Measurements from ENCODE around the gene LTA4H.

LTA4H gene

DNA sequence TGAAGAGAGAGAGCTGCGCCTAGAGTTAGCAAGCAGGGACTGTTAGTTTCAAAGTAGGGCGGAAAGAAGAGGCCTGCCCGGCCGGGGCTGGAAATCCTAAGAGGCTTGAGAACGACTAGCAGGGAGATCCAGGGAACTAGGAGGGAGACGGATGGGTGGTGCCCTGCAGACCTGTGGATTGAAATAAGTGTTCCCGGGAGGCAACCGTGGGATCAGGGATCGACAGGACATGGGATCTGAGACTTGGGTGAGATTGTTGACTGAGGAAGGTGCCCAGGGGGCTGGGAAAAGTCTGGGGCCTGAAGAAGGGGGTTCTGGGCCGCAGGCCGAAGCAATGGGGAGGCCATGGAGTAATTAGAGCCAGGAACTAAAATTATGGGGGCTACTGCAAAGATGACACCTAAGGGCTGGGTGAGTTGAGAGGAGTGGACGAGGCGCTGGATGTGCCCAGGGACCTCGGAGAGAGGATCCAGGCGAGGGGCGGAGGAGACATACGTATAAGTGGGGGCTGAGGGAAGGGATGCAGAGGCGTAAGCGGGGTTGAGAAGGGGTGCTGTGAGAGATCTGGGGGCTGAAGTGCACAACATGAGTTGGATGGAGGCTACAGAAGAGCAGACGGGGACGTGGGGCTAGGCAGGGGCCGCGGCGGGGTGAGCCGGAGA is 635 bp downstream of the LTA4H start:
- DNase-seq (ENCODE audit: low spot score): peak; percentile 62

DNA sequence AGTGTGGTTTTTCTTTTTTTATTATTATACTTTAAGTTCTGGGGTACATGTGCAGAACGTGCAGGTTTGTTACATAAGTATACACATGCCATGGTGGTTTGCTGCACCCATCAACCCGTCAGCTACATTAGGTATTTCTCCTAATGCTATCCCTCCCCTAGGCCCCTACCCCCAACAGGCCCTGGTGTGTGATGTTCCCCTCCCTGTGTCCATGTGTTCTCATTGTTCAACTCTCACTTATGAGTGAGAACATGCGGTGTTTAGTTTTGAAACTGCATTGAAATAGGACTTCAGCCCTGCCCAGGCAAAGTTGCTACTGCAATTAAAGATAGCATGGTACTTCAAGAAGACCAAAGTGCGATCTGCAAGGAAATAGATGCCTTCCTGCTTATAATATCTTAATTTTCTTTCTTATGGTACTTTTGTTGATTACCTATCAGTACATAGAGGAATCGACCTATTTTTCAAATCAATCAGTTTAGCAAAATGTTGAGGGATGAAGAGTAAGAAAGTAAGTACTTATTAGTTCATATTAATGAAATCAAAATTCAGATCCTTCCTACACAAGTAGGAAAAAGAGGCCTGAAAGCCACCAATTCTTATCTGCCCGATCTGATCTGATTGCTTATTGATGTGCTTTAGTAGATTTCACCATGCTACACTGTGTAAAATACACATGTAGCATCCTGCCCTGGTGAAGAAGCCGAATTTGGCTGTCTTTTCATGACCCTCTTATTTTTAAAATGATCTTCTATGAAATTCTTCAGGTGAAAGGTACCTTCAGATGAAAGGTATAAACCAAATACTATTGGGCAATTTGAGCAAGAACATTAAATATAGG is 1.6 kb downstream of the LTA4H start:
- no peak for DNase-seq (ENCODE audit: low spot score)

DNA sequence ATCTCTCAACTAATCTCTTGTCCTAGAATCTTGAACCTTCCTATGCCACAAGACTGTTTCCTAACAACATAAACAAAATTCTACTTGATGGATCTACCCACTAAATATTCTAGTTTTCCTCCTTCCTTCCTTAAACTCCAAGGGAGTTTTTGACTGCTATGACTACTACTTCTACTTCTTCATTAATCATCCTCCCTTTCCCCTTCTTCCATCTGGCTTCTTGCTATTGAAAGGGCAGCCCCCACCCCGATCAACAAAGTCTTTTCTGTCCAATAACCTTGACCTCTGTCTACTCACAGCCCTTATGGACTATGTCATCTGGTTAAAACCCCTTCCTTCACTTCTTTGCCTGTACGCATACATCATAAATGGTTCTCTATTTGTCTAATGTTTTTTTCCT is 5.6 kb downstream of the LTA4H start:
- no peak for DNase-seq (ENCODE audit: low spot score)

DNA sequence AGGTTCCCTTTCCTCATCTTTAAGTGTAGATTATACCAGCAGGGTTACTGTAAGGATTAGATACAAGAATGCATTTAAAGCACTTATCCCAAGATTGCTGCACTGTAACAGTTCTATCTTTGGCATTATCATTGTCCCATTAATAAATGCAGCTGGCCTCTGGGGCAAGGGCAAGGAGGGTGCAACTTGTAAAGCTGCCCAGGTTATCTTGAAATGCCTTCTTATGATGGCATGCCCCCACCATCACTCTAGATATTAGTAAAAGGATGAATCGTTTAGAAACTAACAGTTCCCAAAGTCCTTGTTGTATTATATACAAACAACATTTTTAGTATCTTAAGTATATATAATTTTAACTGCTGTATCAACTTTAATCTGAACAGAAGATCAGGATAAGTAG is 6.8 kb downstream of the LTA4H start:
- no peak for DNase-seq (ENCODE audit: low spot score)

DNA sequence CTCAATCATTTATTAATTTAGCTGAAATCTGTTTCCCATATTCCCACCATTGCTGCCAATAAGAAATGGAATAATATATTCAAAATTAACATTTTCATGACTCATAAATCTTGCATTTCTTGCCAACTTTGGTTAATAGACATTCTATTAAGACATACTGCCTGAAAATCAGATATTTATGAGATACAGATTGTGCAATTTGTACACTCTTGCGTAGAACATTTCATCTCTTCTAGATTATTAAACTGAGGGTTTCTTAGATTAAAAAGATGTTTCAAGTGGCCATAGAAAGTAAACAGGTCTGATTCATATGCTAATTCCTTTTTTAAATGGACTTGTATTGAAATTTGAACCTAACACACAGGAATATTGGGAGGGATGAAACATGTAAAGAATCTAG is 9.1 kb downstream of the LTA4H start:
- DNase-seq (ENCODE audit: low spot score): no peak

DNA sequence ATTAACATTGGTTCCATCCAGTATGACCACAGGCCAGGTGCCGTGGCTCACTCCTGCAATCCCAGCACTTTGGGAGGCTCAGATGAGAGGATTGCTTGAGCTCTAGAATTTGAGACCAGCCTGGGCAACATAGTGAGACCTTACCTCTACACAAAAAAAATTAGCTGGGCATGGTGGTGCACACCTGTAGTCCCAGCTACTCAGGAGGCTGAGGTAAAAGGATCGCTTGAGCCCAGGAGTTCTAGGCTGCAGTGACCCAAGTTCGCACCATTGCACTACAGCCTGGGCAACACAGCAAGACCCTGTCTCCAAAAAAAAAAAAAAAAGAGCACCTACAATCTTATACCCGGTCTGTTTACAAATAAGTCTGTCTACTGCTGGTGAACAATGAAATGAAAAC is 9.9 kb downstream of the LTA4H start:
- no peak for DNase-seq (ENCODE audit: low spot score)

DNA sequence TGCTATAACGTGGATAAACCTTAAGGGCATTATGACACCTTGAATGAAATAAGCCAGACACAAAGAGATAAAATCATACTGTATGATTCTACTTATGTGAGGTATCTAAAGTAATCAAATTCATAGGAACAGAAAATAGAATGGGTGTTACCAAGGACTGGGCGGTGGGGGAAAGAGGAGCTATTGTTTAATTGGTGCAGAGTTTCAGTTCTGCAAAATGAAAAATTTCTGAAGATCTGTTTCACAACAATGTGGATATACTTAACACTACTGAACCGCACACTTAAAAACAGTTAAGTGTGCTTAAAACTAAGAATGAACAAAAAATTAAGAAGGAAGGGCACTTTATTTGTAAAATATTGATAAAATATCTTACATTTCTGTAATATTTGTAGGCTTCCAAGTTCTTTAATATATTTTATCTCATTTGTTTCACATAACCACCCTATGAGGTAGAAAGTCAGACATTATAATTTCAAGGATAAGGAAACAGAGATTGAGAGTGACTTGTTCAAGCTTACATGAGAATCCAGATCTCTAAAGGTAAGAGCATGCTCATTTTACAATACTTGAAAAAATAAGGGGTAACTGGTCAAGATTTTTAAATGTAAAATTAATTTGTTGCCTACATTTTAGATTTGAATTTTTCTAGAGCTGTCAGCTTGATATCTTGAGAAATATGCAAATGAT is 14.9 kb downstream of the LTA4H start:
- DNase-seq (ENCODE audit: low spot score): no peak

DNA sequence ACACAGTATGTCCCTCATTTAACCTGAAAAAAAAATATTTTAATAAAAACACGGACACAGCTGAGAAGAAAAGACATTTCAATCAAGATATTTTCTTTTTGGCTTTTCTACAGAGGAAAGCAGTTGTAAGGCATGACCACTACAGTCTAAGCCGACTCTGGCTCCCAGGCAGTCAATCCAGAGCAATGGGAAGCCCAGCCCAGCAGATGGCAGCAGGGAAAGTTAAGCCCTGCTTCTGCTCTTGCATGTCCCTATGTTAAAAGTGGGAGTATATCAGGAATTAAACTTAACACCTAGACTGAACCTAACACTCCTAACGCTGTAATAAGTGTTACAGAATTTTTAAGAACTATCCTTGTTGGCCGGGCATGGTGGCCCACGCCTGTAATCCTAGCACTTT is 19.7 kb downstream of the LTA4H start:
- DNase-seq (ENCODE audit: low spot score): peak; percentile 60

DNA sequence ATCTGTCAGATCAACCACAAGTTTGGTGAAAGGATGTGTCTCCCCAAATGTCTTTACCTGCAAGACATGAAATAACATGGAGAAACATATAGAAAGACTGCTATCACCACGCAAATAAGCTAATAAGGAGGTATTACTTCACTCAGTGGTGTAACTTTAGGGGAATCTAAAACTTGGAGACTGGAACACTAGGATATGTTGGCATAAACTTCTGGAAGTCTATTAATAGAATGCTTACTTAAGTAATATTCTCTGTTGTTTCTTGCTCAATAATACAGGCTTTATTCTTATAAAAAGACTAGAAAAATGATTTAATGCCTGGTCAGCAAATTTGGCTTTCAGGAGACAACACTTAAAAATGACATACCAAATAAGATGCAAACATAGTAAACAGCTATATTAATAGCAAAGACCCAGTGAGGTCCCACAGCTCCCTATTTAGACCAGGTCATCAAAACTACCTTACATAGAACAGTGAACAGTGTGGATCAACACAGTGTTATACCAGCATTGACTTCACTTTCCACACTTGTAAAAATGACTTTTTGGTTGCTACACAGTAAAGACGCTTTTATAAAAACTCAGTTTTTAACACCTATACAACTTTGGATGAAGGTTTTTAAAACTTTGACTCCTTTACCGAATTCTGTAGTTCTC is 20.3 kb downstream of the LTA4H start:
- no peak for DNase-seq (ENCODE audit: low spot score)

DNA sequence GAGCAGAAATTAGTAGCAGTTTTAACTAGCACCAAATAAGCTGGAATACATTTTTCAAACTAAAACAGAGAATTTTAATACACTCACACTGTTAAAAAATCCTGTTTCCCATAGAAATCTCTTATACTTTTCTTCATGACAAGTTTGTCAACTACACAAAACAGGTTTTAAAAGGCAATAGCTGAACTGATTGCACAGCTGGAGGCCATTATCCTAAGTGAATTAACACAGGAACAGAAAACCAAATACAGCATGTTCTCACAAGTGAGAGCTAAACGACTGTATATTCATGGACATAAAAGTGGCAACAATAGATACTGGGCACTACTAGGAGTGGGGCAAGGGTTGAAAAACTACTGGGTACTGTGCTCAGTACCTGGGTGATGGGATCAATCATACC is 27.7 kb downstream of the LTA4H start:
- DNase-seq (ENCODE audit: low spot score): no peak

DNA sequence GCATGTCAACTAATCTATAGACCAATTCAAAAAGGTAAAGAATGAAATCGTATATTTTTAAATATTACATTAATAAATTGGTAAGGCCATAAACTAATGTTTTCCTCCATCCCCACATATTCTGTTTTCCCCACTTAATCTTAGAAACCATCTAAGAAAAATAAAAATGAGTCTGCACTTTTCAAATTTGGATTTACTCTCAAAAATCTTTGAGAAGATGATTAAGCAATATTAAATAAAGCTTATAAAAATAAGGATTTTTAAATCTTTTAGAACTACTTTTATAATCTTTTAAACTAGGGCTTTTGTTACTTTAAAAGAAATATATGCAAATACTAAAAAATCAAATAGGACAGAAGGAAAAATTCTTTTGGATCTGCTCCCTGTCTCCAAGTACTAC is 28.7 kb downstream of the LTA4H start:
- no peak for DNase-seq (ENCODE audit: low spot score)

DNA sequence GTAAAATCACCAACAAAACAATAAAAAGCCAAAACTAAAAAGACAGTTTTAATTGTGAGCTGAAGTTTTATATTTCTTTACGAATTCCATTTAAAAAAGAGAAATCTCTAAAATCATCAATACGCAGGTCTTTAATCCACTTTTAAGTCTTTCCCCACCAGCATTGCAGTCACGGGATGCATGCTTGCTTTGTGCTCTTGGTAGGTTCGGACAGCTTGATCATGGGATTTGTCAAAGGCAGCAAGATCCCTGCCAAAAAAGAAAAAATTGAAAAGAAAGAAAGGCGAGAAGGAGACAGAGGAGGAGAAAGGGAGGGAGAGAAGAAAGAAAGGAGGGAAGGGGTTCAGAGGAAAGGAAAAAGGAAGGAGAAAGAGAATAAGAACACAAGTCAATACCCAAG is 34.5 kb downstream of the LTA4H start:
- no peak for DNase-seq (ENCODE audit: low spot score)

DNA sequence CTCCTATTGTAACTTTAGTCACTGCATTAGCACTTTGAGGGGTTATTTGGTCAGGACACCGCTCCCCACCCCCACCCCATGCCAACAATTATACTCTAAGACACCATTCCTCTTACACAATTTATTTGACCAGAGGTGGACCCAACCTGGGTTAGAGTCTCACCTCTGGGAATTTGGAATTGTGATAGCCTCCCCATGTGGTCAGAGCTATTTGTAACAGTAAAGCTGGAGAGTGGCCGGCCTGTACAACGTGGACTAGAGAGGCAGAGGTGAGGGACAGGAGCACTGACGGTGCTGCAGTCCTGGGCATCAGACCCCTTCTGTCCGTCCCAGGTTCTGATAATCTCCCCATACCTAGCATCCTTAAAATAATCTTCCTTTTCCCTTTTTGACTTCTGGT is 35.9 kb downstream of the LTA4H start:
- no peak for DNase-seq (ENCODE audit: low spot score)

DNA sequence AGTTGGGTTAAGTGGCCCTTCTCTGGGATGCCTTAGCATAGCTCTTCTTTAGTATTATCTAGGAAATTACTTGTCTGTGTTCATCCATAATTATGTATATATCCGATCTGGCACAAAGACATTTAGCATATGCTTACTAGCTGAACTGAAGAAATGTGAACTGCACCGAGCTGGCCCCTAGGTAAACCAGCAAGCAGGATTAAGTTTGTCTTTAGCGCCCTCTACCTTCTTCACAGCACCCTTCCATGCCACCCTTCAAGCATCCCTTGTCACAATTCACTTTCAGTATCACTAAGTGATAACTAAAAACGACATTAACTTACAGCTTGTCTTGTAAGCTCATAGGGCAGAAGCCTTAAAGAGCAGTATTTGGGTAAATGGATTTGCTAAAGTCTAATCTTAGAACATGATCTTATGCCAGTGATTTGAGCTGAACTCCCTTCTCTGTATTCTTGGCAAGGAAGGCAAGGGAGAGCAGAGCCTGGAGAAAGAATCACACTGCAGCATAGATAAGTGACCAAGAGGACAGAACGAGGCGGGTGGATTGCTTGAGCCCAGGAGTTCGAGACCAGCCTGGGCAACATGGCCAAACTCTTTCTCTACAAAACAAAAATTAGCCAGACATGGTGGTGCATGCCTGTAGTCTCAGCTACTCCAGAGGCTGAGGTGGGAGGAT is 36.6 kb downstream of the LTA4H start:
- peak; percentile 74 for DNase-seq (ENCODE audit: low spot score)

DNA sequence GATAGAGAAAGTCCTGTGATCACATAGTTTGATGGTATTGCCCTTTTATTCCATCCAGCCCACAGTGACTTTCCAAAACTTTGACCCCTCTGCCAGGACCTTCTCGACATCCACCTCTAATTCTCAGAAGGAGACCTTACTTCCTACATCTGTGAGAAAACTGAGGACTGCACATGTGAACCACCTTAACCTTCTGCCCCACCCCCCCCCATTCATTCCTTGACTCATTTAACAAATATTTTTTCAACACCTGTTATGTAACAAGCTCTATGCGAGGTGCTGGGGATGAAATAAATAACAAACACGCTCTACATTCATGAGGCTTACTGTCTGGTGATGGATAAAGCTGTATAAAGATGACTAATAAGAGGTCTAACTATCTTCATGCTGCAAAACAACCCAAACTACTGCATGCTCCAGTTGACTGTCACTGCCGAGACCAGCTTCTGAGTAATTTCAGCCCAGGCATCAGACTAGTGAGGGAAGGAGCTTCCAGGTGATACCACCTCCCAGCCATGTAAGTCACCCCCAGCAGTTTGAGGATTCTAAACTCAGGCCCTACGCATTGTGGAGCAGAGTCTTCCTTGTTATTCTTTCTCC is 37.4 kb downstream of the LTA4H start:
- no peak for DNase-seq (ENCODE audit: low spot score)

DNA sequence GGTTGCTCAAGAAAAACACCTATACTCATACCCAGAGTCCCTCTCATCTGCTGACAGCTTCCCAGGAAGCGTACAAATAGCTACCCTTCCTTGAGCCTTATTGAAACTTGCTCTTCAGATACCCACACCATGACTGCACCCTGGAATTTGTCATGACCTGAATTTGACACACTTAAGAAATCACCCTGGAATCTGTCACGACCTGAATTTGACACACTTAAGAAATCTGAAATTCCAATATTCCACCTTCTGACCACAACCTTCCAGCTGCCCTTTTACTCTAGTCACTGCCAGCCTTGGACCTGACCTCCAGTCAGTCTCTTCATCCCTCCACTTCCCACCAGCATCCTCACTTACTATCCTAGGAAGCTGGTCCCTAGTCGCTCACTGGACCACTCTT is 38.1 kb downstream of the LTA4H start:
- DNase-seq (ENCODE audit: low spot score): no peak

DNA sequence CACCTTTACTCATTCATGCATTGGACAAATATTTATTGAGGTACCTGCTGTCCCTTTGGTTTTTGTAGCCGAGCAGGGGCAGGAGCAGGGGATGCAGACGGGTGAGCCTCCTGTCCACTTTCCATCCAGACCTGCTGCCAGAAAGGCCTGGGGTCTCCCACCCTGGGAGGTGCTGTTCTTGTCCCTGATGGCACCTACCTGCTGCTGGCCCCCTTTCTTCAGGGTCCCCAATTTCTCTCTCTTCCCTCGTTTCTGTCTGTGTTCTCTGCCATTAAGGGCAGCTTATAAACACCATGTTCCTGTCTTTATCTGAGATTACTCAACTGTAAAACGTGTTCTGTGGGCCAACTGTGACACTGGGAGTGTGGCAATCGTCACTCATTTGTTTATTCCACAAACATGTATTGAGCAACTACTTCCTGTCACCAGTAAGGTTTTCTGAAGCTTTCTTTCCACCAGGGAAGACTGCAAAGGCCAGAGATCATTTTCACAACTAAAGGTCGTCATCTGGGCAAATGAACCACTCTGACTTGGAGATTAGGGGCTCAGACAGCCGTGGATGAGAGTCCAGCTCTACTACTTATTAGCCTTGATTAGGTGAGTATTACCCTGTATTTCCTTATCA is 39.2 kb downstream of the LTA4H start, which contains the start of gene HAL:
Gene HAL (minus strand): TSS at position 311 of the 625 bp plus-strand sequence. CDS start 434 bp downstream, outside the sequence.
- no peak for DNase-seq (ENCODE audit: low spot score)

DNA sequence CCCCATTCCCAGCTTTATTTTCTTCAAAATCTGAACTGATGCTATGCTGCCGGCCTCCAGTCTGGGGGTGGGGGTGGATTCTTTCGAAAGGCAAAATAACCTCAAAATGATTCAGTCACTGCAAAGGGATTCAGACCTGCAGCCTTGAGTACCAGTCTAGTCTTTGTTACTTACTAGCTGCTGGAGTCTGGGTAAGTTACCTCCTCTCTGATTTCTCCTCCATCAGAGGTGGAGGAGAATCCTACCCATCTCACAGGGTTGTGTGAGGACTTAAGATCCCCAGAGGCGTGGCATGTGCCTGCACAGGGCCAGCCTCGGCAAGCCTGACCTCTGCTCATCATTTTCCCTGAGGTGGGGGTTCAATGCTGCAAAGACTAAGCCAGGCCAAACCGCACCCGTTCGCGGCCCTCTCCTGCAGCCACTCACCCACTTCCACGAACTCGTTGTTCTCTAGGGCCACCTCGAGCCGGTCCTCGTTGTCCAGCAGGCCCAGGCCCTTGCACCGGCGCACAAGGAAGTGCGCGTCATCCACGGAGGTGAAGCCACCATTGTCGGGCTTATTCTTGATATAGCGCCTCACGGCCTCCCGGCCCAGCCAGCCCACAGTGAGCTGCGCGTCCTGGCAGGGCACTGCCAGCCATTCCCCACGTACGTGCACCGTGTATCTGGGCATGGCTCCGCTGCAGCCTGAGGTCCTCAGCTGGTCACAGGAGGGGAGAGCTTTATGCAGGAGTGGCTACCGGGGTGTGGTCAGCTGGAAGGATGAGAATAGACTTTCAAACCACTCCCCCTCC is 40.0 kb downstream of the LTA4H start:
- DNase-seq (ENCODE audit: low spot score): no peak

DNA sequence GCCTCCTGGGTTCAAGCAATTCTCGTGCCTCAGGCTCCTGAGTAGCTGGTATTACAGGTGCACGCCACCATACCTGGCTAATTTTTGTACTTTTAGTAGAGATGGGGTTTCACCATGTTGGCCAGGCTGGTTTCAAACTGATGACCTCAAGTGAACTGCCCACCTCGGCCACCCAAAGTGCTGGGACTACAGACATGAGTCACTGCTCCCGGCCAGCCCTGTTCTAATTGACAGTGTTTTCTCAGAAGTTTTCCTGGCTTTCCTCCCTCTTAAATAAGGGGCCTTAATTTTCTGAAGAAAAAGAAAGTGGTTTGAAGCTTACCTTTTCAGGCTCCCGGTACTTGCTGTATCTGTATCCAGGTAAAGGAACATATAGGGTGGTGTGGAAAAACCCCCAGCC is 40.9 kb downstream of the LTA4H start:
- DNase-seq (ENCODE audit: low spot score): no peak

DNA sequence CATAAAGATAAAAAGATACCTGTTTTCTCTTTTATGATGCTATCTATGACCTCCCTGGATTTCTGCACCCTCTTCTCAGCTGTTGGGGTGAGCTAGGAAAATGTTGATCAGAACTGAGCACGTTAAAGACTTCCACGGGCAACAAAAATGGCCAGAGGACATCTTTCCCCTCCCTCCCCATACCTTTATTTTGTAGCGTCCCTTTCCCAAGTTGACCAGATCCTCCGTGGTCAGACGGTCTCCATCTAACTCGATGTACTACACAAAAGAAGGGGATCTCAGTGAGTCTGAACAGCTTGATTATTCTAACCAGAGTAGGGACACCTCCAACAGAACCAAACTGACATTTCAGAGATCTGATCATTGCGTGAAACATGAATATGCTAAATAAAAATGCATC is 41.5 kb downstream of the LTA4H start:
- DNase-seq (ENCODE audit: low spot score): no peak
